Left colon (tissue), 2 donors: ENCODE results near the gene AANAT. TPM values are rescaled to one million over a fixed set of nuclear protein-coding genes. Genes with fewer than 3 reads are reported as not detected.

Source experiments
- ATAC-seq: fragments of 200-7000 bp; cut with Tn5 transposase; one replicate; pipeline ENCODE4 v1.9.1; 2020; ENCODE audit warnings: mild to moderate bottlenecking, moderate library complexity
- DNase-seq, 2 donors: peaks; one replicate each; pipeline ENCODE4 v3.0.0-alpha.2; 2020
- intact Hi-C, 2 donors: fragments of 100-400 bp; cut with DNase I in 1 of 2; cut with micrococcal nuclease in 1 of 2; formaldehyde crosslinking; loops; one replicate each; pipeline versions ENCODE4 v1.11.2 to v1.14.0; 2022; cut with DNase I, micrococcal nuclease
- total RNA-seq, 2 donors: library from RNA; stranded (reverse); fragmentation: NEBNext Ultra II Directional; extraction: Animal tissue kit (Norgen Biotek cat#: 25700); gene quantifications; one replicate each; pipeline ENCODE4 v1.2.1, GENCODE V29; 2021
- donor health status: DM: no; HTN: no; CAD: no.
- donor health status: DM: yes; HTN: yes; CAD: no.

Gene AANAT
- total RNA-seq, 2 donors from 2014 or later = not detected

DNA sequence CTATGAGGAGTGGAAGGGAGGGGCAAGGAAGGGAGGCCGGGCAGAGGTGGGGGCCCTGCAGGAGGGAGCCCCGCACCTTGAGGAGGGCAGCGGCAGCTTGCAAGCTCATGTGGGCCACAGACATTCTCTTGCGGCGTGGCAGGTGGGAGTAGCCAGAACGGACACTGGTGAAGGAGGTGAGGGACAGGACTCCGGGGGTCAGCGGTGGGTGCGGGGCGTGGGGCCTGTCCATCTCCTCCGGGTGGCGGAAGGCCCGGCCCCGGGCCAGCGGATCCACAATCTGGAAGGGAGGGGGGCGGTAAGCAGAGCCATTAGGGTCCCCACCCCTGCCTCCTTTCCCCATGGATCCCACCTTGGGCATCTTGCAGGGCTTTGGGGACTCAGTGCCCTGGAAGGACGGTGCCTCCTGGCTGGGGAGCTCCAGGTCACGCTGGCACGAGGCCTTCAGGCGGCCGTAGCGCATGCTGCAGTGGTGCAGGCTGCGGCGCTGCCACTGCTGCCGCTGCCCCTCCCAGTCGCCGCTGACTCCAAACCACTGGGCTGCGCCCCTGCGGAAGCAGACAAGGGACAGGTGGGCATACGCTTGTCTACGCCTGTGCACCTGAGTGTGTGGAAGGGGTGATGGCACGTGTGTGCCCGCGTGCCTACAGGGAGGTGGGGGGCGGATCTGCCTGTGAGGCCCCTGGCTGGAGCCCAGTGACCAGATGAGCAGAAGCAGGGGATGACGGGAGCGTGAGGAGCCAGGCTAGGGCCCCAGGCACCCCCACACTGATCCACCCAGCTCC, 11.5 kb downstream of the AANAT start:
- ATAC-seq (no peak), DNase-seq (no peak)
- intact Hi-C loops = no loop called here

DNA sequence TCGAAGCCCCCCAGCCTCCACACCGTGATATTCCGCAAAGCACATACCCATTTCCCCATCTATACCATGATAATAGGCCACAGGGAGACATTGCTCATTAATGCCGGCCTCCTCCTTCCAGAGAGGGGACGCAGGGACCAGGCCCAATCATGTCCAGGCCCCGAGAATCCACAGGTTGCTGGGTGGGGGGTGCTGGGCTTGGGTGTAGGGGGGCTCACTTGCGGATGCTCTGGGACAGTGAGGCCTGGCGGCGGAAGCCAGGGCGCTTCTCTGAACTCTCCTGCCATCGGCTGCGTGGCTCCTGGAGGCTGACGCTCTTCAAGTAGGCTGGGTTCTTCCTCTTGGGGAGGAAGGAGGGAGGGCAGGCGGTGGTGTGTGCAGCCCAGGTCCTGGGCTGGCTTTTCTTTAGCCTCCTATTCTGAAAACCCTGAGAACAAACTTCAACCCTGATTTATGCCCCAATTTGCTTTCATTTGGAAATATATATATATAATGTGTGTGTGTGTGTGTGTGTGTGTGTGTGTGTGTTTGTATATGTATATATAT, 12.2 kb downstream of the AANAT start:
- intact Hi-C loops = no loop called here
- ATAC-seq = no peak
- no peak for DNase-seq

DNA sequence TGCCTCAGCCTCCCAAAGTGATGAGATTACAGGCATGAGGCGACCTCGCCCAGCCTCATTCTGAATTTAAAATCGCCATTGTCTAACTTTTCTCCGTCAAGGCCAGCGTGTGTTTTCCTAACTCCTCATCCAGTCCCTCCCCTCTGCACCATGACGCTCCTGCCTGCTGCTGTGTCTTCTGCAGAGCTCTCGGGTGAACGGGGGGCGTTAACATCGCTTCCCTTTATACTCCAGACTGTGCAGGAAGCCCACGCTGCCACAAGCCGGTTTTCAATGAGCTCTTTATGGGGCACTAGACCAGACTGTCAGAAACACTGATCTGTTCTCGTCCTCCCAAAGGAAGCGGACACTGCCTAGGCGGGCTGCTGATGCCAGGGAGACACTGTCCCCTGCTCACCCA, 13.2 kb downstream of the AANAT start:
- no peak for ATAC-seq
- no peak for DNase-seq
- intact Hi-C loops = no loop called here

DNA sequence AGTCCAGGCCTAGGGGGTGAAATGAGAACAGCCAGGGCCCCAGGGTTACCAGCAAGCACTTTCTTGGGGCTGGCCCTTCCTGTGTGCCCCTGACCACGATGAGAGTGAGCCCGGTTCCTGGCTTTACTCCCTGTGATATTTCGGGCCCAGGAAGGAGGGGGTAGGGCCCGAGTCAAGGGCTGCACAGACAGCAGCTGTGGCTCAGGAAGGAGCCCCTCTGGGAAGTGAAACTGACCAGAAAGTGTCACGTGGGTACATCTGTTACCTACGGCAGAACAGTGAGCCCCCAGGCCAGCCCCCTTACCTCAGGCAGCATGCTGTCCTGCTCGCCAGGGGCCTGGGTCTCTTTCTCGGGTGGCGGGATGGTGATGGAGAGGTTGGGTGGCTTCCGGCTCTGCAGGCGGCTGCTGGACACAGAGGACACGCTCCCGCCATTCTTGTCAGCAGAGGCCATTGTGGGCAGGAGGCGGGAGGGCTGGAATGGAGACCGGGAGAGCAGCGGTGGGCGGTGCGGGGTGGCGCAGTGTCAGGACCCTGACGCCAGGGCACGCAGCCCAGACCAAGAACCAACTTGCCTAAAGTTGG, 13.8 kb downstream of the AANAT start:
- intact Hi-C loops = no loop called here
- ATAC-seq (peak; percentile 41), DNase-seq (peak in 1 of 2 donors; percentile 56)

DNA sequence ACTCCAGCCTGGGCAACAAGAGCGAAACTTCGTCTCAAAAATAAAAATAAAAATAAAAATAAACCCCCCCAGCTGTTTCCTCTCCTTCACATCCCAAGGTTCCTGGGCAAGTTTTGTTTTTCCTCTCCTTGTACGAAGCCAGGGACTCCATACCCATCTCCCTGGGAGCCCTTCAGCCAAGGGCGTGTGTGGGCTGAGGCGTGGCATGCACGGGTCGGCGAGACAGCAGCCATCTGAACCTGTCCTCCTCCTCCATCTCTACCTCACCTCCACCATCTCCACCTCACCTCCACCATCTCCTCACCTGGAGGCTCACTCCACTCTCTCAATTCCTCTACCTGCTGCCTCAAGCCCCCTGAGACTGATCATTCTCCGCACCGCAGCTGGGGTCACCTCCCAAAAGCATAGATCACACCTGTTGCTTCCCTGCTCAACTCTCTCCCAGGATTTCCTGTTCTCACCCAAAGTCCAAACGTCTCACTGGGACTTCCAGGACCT, 16.9 kb downstream of the AANAT start:
- ATAC-seq = no peak

DNA sequence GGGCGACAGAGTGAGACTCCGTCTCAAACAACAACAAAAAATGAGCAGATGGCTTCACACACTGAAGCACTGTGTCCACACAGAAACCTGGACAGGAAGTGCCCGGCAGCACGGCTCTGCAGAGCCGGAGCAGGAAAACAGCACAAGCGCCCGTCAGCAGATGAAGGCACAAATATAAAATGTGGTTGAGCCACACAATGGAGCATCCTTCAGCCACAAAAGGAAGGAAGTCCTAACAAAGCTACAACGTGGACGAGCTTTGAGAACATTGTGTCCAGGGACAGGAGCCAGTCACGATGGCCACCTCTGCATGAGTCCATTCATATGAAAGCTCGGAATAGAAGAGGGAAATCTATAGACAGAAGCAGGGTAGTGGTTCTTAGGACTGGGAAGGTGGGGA, 18.2 kb downstream of the AANAT start:
- ATAC-seq = no peak
- intact Hi-C loops = no loop called here
- DNase-seq = no peak

More for the DNA sequence above, 16.9 kb downstream of the AANAT start:
- intact Hi-C loops = no loop called here
- DNase-seq = no peak

DNA sequence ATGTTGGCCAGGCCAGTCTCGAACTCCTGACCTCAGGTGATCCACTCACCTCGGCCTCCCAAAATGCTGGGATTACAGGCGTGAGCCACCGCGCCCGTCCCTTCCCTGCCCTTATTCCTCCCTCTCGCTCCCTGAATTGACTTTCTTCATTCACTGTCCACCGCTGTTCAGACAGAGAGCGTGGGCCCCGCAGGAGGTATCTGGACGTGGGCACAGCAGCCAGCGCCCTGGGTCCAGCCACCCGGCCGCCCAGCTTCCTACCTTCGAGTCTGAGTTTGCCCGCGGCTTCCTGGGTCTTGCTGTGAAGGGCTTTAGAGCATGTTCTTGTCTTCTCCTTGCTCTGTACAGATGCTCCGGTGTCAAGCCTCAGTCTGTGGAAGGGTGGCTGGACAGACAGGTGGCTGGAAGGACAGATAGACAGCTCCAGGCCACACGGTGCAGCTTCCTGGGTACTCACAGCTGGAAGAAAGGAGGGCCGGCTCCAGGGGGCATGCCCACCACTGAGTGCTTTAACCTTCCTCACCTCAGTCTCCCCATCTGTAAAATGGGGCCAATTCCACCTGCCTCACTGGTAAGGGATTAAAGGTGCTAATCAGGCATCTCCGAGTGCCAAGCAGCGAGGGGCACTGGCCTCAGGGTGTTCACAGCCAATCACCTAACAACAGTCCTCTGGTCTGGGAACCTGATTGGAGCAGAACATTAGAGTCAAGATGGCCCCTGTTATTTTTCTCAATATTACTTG, 20.2 kb downstream of the AANAT start:
- no peak for ATAC-seq
- DNase-seq = no peak
- intact Hi-C loops = no loop called here

DNA sequence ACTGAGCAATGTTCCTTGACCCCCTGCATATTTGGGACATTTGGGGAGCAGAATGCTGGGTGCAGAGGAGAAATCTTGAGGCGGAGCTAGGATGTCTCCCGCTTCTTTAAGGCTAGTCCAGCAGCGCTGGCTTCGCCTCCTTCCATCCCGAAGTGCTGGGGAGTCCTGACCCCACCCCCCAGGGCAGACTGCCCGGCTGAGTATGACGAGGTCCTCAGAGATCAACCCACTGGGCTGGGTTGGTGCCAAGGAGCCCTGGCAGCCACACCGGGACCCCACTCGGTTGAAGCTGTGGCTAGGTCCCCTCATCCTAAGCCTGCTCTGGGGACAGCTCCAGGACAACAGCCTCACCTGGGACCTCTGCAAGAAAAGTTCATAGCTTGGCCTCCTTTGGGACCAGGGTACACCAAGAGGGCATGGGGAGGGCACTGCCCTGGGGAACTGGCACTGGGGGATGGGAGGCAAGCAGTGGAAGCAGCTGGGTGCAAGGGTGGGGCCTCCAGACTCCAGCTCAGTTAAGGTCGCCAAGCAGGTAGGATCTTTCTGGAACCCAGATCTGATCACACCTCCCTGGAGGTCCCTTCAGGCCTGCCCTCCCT, 22.8 kb downstream of the AANAT start:
- intact Hi-C loops = no loop called here
- DNase-seq (no peak), ATAC-seq (no peak)

DNA sequence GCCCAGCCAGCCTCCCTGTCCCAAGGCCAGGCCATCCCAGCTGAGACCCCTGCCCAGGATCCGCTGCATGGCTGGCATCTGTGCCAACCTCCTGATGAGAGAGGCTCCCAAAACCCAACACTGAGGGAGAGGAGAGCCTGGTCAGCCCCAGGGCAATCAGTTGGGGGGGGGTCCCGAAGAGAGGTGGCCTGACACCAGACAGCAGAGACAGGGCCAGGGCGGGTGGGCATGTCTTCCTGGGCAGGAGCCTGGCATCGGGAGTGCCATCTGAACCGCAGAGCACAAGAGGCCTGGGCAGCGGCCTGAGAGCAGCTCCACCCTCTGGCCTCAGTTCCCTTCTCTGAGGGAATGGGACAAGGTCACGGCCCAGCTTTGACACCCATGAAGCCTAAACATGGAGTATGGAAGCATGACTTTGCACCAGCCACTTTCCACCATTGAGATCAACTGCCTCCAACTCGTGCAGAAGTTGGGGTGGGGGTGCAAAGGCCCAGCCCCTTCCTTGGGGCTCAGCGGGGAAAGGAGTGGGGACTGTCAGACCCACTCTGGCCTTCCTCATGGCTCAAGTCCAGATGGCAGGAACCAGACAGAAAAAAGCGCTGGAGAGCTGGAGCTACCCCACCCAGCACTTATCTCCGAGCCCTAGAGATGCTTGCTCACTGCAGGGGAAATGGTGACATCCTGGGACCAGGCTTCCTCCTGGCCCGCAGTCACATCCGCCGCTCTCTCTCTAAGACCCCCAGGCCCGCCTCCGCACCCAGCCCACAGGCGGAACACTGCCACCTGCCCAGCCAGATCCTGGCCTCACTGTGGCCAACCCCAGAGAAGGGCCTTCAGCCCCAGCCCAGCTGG, 24.1 kb downstream of the AANAT start:
- ATAC-seq (peak; percentile 31), DNase-seq (no peak)
- intact Hi-C loops = no loop called here

DNA sequence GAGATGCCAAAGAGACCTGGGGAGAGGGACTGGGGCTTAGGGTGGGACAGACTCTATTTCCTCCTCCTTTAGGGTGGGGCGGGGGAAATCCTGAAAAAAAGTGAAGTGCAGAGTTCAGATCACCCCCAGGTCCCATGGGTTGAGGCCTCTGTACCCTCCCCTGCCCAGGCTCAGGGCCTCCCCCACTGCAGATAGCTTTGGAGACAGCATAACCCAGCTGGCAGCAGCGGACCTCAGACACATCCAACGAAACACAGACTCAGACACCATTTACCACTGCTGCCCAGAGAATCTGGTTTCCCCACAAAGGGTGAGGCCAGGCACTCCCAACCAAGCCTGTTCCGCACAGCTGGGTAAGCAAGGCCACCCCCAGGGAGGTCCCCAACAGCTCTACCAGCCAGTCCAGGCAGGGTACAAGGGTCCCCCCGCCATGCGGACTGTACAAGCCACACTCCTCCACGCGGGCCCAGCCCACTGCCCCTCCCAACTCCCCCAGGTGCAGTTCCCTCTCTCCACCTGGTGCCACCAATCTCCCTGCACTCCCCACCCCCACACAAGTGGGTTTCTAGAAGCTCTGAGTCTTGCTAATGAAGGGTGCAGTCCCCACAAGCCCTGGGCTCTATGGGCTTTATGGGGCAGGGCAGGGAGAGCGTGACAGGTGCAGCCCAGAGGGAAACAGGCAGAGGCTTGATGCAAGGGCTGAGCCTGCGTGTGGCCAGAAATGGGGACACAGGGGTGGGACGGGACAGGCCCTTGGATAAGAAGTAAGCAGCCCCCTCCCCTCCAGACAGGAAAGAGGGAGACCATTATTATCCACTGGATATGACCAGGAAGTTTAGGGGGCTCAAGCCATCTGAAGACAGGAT, 25.0 kb downstream of the AANAT start:
- DNase-seq = peak; percentile 70 to 79
- ATAC-seq = peak; percentile 76
- intact Hi-C loops = no loop called here

DNA sequence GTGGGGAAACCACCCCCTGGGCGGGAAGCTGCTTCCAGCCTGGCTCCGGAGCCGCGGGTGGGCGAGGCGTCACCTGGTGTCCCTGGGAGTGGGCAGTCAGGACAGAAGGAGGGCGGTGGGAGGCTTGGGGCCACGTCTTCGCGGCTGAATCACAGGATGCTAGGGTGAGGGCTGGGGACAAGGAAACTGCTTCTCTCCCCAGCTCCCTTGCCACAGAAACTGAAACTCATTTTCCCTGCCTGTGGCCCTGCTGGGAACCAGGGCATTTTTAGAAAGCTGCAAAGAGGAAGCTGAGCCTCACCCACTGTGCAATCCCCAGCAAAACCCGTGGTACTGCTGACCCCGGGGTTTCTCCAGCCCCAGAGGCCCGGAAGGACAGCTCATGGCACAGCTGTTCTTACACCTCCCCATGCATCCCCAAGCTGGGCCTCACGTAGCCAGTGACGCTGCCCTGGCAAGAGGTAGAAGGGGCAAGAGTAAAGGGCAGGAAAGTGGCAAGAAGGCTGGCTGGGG, 25.6 kb downstream of the AANAT start:
- ATAC-seq (peak; percentile 59), DNase-seq (peak; percentile 63 to 78)
- intact Hi-C loops = no loop called here

DNA sequence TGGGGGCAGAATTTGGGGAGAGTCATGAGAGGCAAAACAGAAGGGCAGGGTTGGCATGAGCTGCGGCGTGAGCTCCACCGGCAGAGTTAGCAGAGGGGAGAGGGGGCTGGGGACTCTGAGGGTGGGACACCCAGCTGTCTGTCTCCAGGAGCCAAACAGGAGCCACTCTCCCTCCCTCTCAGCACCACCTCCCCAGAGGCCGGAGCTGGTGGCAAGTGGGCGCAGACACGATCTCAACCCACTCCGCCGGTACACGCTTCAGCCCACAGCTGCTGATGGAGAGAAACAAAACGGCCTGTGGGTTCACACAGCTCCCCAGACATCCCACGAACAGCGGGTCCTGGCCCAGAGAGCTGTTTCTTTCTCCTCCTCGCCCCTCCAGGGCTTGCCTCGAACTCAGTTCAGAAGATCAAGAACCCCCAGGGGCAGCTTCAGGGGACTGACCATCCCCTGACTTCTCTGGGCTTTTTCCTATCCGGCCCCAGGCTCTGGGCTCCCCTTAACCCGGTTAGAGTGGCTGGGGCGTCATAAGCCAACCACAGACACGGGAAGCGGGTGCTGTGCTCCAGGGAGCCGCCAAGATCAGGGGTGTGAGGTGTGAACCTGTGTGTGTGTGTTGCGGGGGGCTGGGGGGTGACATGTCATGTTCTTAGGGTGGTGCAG, 26.2 kb downstream of the AANAT start:
- ATAC-seq (no peak), DNase-seq (no peak)
- intact Hi-C loops = no loop called here

DNA sequence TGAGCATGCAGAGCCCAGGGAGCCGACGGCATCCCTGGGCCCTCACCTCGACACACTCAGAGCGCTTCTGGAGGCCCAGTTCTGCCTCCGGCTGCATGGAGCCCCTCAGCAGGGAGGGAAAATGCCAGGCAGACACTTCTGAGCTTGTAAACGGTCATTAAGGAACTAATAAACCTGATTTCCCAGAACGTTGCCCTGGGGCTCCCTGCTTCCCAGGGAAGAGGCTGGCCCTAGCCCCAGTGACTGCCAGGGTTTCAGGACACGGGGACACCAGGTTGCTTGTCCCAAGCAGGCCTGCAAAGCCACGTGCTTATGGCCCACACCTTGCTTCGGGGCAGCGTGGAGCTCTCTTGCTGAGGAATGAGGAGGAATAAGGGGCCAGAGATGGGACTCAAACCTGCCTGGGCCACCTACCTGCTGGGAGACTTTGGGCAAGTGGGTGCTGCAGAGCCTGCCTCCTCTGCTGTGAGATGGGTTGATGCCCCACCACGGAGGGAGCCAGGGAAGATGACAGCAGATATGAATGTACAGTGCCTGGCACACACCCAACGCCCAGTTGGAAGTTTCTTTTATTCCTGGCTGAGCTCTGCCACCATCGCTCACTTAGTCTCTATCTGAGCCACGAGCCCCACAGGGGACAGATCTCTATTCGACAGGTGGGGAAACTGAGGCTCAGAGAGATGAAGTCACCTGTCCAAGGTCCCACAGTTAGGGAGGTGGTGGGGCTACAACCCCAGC, 28.4 kb downstream of the AANAT start:
- DNase-seq (no peak), ATAC-seq (no peak)
- intact Hi-C loops = no loop called here

DNA sequence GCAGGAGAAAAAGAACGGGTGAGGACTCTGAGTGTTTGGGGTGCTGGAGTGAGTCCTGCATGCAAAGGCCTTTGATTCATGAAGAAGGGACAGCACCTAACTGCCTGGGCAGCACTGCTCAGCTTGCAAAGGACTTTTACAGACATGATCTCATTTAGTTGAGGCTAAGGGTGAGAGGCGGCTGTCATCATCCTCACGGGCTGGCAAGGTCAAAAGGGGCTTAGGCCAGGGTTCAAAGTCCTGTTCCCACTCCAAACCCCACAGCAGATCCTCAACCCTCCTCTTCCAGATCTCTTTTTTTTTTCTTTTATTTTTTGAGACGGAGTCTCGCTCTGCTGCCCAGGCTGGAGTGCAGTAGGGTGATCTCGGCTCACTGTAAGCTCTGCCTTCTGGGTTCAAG, 29.1 kb downstream of the AANAT start:
- ATAC-seq (no peak), DNase-seq (no peak)
- intact Hi-C loops = no loop called here

DNA sequence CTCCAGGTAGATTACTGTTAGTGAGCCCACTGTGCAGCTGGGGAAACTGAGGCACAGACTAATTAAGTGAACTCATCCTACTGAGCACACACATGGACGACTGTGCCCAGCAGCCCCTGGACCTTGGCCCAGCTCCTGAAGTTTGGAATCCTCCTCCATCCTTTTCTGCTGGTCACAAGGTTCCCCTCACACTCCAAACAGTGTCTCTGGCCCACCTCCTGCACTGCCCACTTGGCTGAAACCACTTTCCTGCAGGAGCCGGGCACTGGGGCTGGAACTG, 30.2 kb downstream of the AANAT start:
- intact Hi-C loops = no loop called here
- ATAC-seq (no peak), DNase-seq (no peak)
